ENCODE measurements around the gene CHST7. TPM values are rescaled to one million over a fixed set of nuclear protein-coding genes. Genes with fewer than 3 reads are reported as not detected.
A peak's percentile ranks its signal among the peaks of the same experiment; 100 is the strongest.

CHST7 gene
- total RNA-seq, 1 donor: 6.5 TPM

DNA sequence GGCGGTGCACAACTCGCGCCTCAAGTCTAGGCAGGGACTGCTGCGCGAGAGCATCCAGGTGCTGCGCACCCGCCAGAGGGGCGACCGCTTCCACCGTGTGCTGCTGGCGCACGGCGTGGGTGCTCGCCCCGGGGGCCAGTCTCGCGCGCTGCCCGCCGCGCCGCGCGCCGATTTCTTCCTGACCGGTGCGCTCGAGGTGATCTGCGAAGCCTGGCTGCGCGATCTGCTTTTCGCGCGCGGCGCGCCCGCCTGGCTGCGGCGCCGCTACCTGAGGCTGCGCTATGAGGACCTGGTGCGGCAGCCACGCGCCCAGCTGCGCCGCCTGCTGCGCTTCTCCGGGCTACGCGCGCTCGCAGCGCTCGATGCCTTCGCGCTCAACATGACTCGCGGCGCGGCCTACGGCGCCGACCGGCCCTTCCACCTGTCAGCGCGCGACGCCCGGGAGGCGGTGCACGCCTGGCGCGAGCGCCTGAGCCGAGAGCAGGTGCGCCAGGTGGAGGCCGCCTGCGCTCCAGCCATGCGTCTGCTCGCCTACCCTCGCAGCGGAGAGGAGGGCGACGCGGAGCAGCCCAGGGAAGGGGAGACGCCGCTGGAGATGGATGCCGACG, 1.3 kb downstream of the CHST7 start:
- Histone ChIP-seq H3K27me3 (ENCODE audit: insufficient read depth, low read length) (no peaks in the 10 kb centered on the region), H3K4me1 (ENCODE audit: insufficient read depth, low read length) (peaks cover 17% of the 10 kb centered on the region), H3K27ac (ENCODE audit: low read depth, low read length) (no peak overlapping the region), H3K4me2 (ENCODE audit: insufficient read depth, low read length) (peak overlapping the region; percentile 57), H3K4me3 (ENCODE audit: insufficient read depth, low read length) (peak overlapping the region; percentile 73), H4K20me1 (ENCODE audit: insufficient read depth, low read length) (no peaks in the 10 kb centered on the region), H3K36me3 (ENCODE audit: insufficient read depth, low read length) (no peaks in the 10 kb centered on the region), H3K9me3 (ENCODE audit: low read depth, low read length) (no peaks in the 10 kb centered on the region), H3K79me2 (ENCODE audit: insufficient read depth, low read length) (peaks cover 18% of the 10 kb centered on the region), H2AFZ (ENCODE audit: low read length) (no peak overlapping the region)
- peak; percentile 34 for DNase-seq (ENCODE audit: insufficient read length, low spot score, missing footprints)
- TF ChIP-seq CTCF (IDR thresholded peaks at IDR 0.05; ENCODE audit: extremely low read depth, low read depth, low read length): no peak

DNA sequence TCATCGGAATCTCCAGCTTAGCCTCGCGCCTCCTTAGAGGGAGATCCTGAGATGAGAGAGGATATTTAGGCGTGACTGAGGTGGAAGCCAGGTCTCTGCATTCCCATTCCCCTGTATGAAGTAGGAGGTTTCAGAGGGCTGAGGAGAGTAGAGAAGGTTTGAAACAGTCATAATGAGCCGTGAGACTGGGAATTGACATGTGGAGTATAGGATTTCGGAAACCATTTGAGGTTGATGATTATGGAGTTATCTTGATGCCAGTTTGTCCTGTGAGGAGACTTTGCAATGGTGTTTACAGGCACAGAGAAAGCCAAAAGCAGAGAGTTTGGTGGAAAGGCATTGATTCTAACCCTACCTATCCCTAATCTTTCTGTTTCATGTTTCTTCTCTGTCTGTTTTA, 2.0 kb downstream of the CHST7 start:
- no peaks in the 10 kb centered on the region for H3K36me3 ChIP-seq (ENCODE audit: insufficient read depth, low read length)
- peak; percentile 55 for DNase-seq (ENCODE audit: insufficient read length, low spot score, missing footprints)
- peak overlapping the region; percentile 3 for H3K27ac ChIP-seq (ENCODE audit: low read depth, low read length)
- H3K4me2 ChIP-seq (ENCODE audit: insufficient read depth, low read length): peak overlapping the region; percentile 57
- H3K4me1 ChIP-seq (ENCODE audit: insufficient read depth, low read length): peaks cover 17% of the 10 kb centered on the region
- no peak overlapping the region for H2AFZ ChIP-seq (ENCODE audit: low read length)
- no peaks in the 10 kb centered on the region for H4K20me1 ChIP-seq (ENCODE audit: insufficient read depth, low read length)
- TF ChIP-seq CTCF (IDR thresholded peaks at IDR 0.05; ENCODE audit: extremely low read depth, low read depth, low read length): no peak
- H3K27me3 ChIP-seq (ENCODE audit: insufficient read depth, low read length): no peaks in the 10 kb centered on the region
- peak overlapping the region; percentile 73 for H3K4me3 ChIP-seq (ENCODE audit: insufficient read depth, low read length)
- H3K79me2 ChIP-seq (ENCODE audit: insufficient read depth, low read length): peaks cover 22% of the 10 kb centered on the region
- no peaks in the 10 kb centered on the region for H3K9me3 ChIP-seq (ENCODE audit: low read depth, low read length)

- TF ChIP-seq CTCF (IDR thresholded peaks at IDR 0.05; ENCODE audit: extremely low read depth, low read depth, low read length): no peak
- Histone ChIP-seq H3K79me2 (ENCODE audit: insufficient read depth, low read length) (peaks cover 24% of the 10 kb centered on the region), H4K20me1 (ENCODE audit: insufficient read depth, low read length) (no peaks in the 10 kb centered on the region), H3K4me2 (ENCODE audit: insufficient read depth, low read length) (peak overlapping the region; percentile 57), H3K4me3 (ENCODE audit: insufficient read depth, low read length) (peak overlapping the region; percentile 73), H3K36me3 (ENCODE audit: insufficient read depth, low read length) (no peaks in the 10 kb centered on the region), H2AFZ (ENCODE audit: low read length) (no peak overlapping the region), H3K9me3 (ENCODE audit: low read depth, low read length) (no peaks in the 10 kb centered on the region), H3K27me3 (ENCODE audit: insufficient read depth, low read length) (no peaks in the 10 kb centered on the region), H3K4me1 (ENCODE audit: insufficient read depth, low read length) (peaks cover 17% of the 10 kb centered on the region), H3K27ac (ENCODE audit: low read depth, low read length) (peak overlapping the region; percentile 3)
- no peak for DNase-seq (ENCODE audit: insufficient read length, low spot score, missing footprints)
These were observed 2.4 kb downstream of the CHST7 start for GRCh38 chrX:46575991-46576392.

DNA sequence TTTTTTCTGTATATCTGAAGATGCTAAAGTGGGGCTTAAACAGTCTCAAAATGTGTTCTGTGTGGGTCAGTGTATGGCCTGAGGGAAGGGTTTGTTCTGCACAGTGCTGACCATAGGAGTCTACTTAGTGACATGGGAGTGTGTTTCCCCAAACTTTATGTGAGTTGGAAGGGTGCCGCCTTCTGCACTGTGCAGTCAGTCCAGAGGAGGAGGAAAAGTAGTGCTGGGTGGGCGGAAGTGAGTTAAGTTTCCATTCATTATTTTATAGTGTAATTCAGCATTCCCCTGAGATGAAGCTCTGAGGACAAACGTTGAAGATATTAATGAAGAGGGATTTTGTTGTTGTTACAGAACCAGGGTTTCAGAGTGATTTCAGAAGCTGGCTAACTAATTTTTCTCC, 2.9 kb downstream of the CHST7 start:
- peak overlapping the region; percentile 73 for H3K4me3 ChIP-seq (ENCODE audit: insufficient read depth, low read length)
- H3K4me2 ChIP-seq (ENCODE audit: insufficient read depth, low read length): peak overlapping the region; percentile 57
- no peaks in the 10 kb centered on the region for H3K27me3 ChIP-seq (ENCODE audit: insufficient read depth, low read length)
- H2AFZ ChIP-seq (ENCODE audit: low read length): no peak overlapping the region
- H4K20me1 ChIP-seq (ENCODE audit: insufficient read depth, low read length): no peaks in the 10 kb centered on the region
- TF ChIP-seq CTCF (IDR thresholded peaks at IDR 0.05; ENCODE audit: extremely low read depth, low read depth, low read length): no peak
- H3K27ac ChIP-seq (ENCODE audit: low read depth, low read length): peak overlapping the region; percentile 84
- H3K79me2 ChIP-seq (ENCODE audit: insufficient read depth, low read length): peaks cover 24% of the 10 kb centered on the region
- peak; percentile 15 for DNase-seq (ENCODE audit: insufficient read length, low spot score, missing footprints)
- H3K4me1 ChIP-seq (ENCODE audit: insufficient read depth, low read length): peaks cover 17% of the 10 kb centered on the region
- no peaks in the 10 kb centered on the region for H3K36me3 ChIP-seq (ENCODE audit: insufficient read depth, low read length)
- H3K9me3 ChIP-seq (ENCODE audit: low read depth, low read length): no peaks in the 10 kb centered on the region
